HPDE6-E6E7 (cell line): ENCODE data around the gene NADK2.

Experiments
- DNase-seq: peaks from one replicate; pipeline ENCODE4 v3.0.0; 2011; ENCODE audit warnings: missing footprints; ENCODE audit errors: extremely low spot score

Gene NADK2

GRCh38 chr5:36246036-36246800 lies 4.5 kb upstream of the NADK2 start:
- no peak for DNase-seq

GRCh38 chr5:36244076-36244475 lies 2.4 kb upstream of the NADK2 start:
- no peak for DNase-seq

- DNase-seq: no peak
These were observed 1.9 kb upstream of the NADK2 start for GRCh38 chr5:36243653-36244052.

- DNase-seq: no peak
These were observed 1.1 kb upstream of the NADK2 start for GRCh38 chr5:36242534-36243485.

GRCh38 chr5:36240779-36241630 lies 720 bp downstream of the NADK2 start:
- DNase-seq: peak; percentile 42

- DNase-seq: no peak
These were observed 2.1 kb downstream of the NADK2 start for GRCh38 chr5:36239370-36240293.

GRCh38 chr5:36238502-36239295 lies 3.0 kb downstream of the NADK2 start:
- DNase-seq: no peak

- no peak for DNase-seq
These were observed 4.0 kb downstream of the NADK2 start for GRCh38 chr5:36237751-36238150.

GRCh38 chr5:36236801-36237200 lies 4.9 kb downstream of the NADK2 start:
- DNase-seq: no peak

- DNase-seq: no peak
These were observed 9.2 kb downstream of the NADK2 start for GRCh38 chr5:36232533-36232932.

- DNase-seq: no peak
These were observed 11.5 kb downstream of the NADK2 start for GRCh38 chr5:36230151-36230790.

GRCh38 chr5:36228505-36228904 lies 13.2 kb downstream of the NADK2 start:
- DNase-seq: no peak

- no peak for DNase-seq
These were observed 14.7 kb downstream of the NADK2 start for GRCh38 chr5:36227046-36227445.

GRCh38 chr5:36222620-36223019 lies 19.1 kb downstream of the NADK2 start:
- DNase-seq: no peak

GRCh38 chr5:36217988-36218387 lies 23.7 kb downstream of the NADK2 start:
- no peak for DNase-seq

- no peak for DNase-seq
These were observed 24.2 kb downstream of the NADK2 start for GRCh38 chr5:36217567-36217966.

- no peak for DNase-seq
These were observed 25.8 kb downstream of the NADK2 start for GRCh38 chr5:36215910-36216309.

GRCh38 chr5:36214436-36214835 lies 27.3 kb downstream of the NADK2 start:
- DNase-seq: no peak

GRCh38 chr5:36209664-36210063 lies 32.1 kb downstream of the NADK2 start:
- no peak for DNase-seq
